ENCODE results near the gene SRBD1.
A peak's percentile ranks its signal among the peaks of the same experiment; 100 is the strongest.

Gene SRBD1

GRCh38 chr2:45543257-45543656 is 67.8 kb downstream of the SRBD1 start:
- no peak for DNase-seq

- no peak for DNase-seq
These were observed 69.1 kb downstream of the SRBD1 start for GRCh38 chr2:45542013-45542412.

- DNase-seq = no peak
These were observed 69.6 kb downstream of the SRBD1 start for GRCh38 chr2:45541450-45541849.

- no peak for DNase-seq
These were observed 70.1 kb downstream of the SRBD1 start for GRCh38 chr2:45540942-45541341.

- DNase-seq = no peak
These were observed 77.3 kb downstream of the SRBD1 start for GRCh38 chr2:45533771-45534170.

- DNase-seq = no peak
These were observed 78.9 kb downstream of the SRBD1 start for GRCh38 chr2:45532181-45532580.

- DNase-seq = no peak
These were observed 87.1 kb downstream of the SRBD1 start for GRCh38 chr2:45524016-45524415.

GRCh38 chr2:45518546-45518945 is 92.5 kb downstream of the SRBD1 start:
- DNase-seq = no peak

- DNase-seq = no peak
These were observed 100.2 kb downstream of the SRBD1 start for GRCh38 chr2:45510701-45511420.

GRCh38 chr2:45506756-45507155 is 104.3 kb downstream of the SRBD1 start:
- DNase-seq = no peak

GRCh38 chr2:45505138-45505537 is 105.9 kb downstream of the SRBD1 start:
- no peak for DNase-seq

GRCh38 chr2:45498661-45499550 is 112.2 kb downstream of the SRBD1 start:
- DNase-seq = no peak

- DNase-seq = no peak
These were observed 113.7 kb downstream of the SRBD1 start for GRCh38 chr2:45497355-45497754.

- no peak for DNase-seq
These were observed 114.2 kb downstream of the SRBD1 start for GRCh38 chr2:45496869-45497268.

- no peak for DNase-seq
These were observed 116.1 kb downstream of the SRBD1 start for GRCh38 chr2:45494978-45495293.

- peak; percentile 56 for DNase-seq
These were observed 116.6 kb downstream of the SRBD1 start for GRCh38 chr2:45494275-45494977.

GRCh38 chr2:45484965-45485364 is 126.1 kb downstream of the SRBD1 start:
- DNase-seq = no peak

- DNase-seq = no peak
These were observed 127.1 kb downstream of the SRBD1 start for GRCh38 chr2:45483997-45484396.

- DNase-seq = no peak
These were observed 133.5 kb downstream of the SRBD1 start for GRCh38 chr2:45477546-45477945.

- no peak for DNase-seq
These were observed 140.5 kb downstream of the SRBD1 start for GRCh38 chr2:45470531-45470930.

GRCh38 chr2:45469314-45470099 is 141.6 kb downstream of the SRBD1 start:
- DNase-seq = peak; percentile 58

GRCh38 chr2:45468279-45468678 is 142.8 kb downstream of the SRBD1 start:
- no peak for DNase-seq

GRCh38 chr2:45466053-45466452 is 145.0 kb downstream of the SRBD1 start:
- peak; percentile 67 for DNase-seq
